Loucy (cell line): ENCODE data around the gene FAM131A.

ENCODE experiments used
- H2AFZ ChIP-seq: fragments of 200-600 bp; sonication (generic); 2 replicates; pipeline ENCODE4 v1.6.0; 2016; ENCODE audit warnings: antibody characterized with exemption, mild to moderate bottlenecking, low read length, moderate library complexity
- H3F3A ChIP-seq: fragments of 200-600 bp; 2 replicates; pipeline ENCODE4 v1.6.0; 2016; ENCODE audit warnings: antibody characterized with exemption, low read depth, mild to moderate bottlenecking
- H3K27me3 ChIP-seq: fragments of 200-600 bp; sonication (generic); 2 replicates; pipeline ENCODE4 v1.6.1; 2014; ENCODE audit warnings: low read length, mild to moderate bottlenecking; ENCODE audit not compliant: insufficient read depth, poor library complexity, severe bottlenecking
- H3K36me3 ChIP-seq: fragments of 200-600 bp; sonication (generic); 2 replicates; pipeline ENCODE4 v1.6.1; 2016; ENCODE audit warnings: low read length; ENCODE audit not compliant: insufficient read depth
- H3K4me1 ChIP-seq: fragments of 200-600 bp; sonication (generic); 2 replicates; pipeline ENCODE4 v1.5.1; 2014; ENCODE audit warnings: low read length, mild to moderate bottlenecking; ENCODE audit not compliant: insufficient read depth, poor library complexity, severe bottlenecking
- H3K4me2 ChIP-seq: fragments of 200-600 bp; sonication (generic); 2 replicates; pipeline ENCODE4 v1.6.0; 2014; ENCODE audit warnings: antibody characterized with exemption, low read length, low read depth, mild to moderate bottlenecking; ENCODE audit not compliant: poor library complexity, severe bottlenecking
- H3K4me3 ChIP-seq: fragments of 200-600 bp; sonication (generic); 2 replicates; pipeline ENCODE4 v1.5.1; 2014; ENCODE audit warnings: low read length, mild to moderate bottlenecking, mixed read lengths; ENCODE audit not compliant: poor library complexity, severe bottlenecking
- H3K79me2 ChIP-seq: fragments of 200-600 bp; sonication (generic); 2 replicates; pipeline ENCODE4 v1.6.1; 2014; ENCODE audit warnings: low read length; ENCODE audit not compliant: insufficient read depth
- H3K9ac ChIP-seq: fragments of 200-600 bp; sonication (generic); 2 replicates; pipeline ENCODE4 v1.6.0; 2014; ENCODE audit warnings: mild to moderate bottlenecking, low read depth, low read length, moderate library complexity; ENCODE audit not compliant: poor library complexity, severe bottlenecking
- H3K9me2 ChIP-seq: fragments of 200-600 bp; sonication (generic); replicated peaks from 2 replicates; pipeline ENCODE4 v1.6.1; 2016; ENCODE audit warnings: low read depth, low read length, mixed read lengths
- H3K9me3 ChIP-seq: fragments of 200-600 bp; sonication (generic); 2 replicates; pipeline ENCODE4 v1.6.1; 2014; ENCODE audit warnings: mild to moderate bottlenecking, antibody characterized with exemption, low read length, low read depth; ENCODE audit not compliant: insufficient read depth
- H4K20me1 ChIP-seq: fragments of 200-600 bp; sonication (generic); 2 replicates; pipeline ENCODE4 v1.6.0; 2014; ENCODE audit warnings: antibody characterized with exemption, low read length, mild to moderate bottlenecking; ENCODE audit not compliant: insufficient read depth, poor library complexity, severe bottlenecking
- EZH2phosphoT487 ChIP-seq: fragments of 200-600 bp; IDR thresholded peaks from 2 replicates; pipeline ENCODE4 v1.6.1; 2018; ENCODE audit warnings: antibody characterized with exemption, mild to moderate bottlenecking, moderate library complexity, borderline replicate concordance
- TF ChIP-seq, protein P1 (sequence below): fragments of 200-600 bp; sonication (generic); conservative IDR thresholded peaks from 2 replicates; pipeline ENCODE4 v1.5.1; 2014; ENCODE audit warnings: mild to moderate bottlenecking, antibody characterized with exemption, low read length

Gene FAM131A

DNA sequence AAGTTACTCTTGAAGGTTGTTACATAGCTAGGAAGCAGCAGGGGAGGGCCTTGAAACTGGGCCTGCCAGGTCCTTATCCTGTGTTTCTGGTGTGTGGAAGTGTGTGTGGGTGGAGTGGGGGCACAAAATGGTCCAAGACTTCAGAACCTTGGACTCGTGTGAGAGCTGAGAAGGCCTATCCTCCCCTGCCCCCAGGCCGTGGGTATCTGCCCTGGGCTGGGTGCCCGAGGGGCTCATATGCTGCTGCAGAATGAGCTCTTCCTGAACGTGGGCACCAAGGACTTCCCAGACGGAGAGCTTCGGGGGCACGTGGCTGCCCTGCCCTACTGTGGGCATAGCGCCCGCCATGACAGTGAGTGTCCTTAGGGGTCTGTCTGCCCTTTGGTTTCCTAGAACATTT, 46.9 kb downstream of the FAM131A start:
- Histone ChIP-seq H2AFZ (no peak overlapping the region), H3K9me3 (no peaks in the 10 kb centered on the region), H3K9ac (no peak overlapping the region), H4K20me1 (no peaks in the 10 kb centered on the region), H3K36me3 (no peaks in the 10 kb centered on the region), H3K79me2 (no peaks in the 10 kb centered on the region), H3K4me3 (no peak overlapping the region), H3F3A (no peaks in the 10 kb centered on the region), H3K4me1 (no peaks in the 10 kb centered on the region), H3K27me3 (no peaks in the 10 kb centered on the region), H3K9me2 (no peaks in the 10 kb centered on the region), H3K4me2 (no peak overlapping the region)
- TF ChIP-seq, protein P1, sequence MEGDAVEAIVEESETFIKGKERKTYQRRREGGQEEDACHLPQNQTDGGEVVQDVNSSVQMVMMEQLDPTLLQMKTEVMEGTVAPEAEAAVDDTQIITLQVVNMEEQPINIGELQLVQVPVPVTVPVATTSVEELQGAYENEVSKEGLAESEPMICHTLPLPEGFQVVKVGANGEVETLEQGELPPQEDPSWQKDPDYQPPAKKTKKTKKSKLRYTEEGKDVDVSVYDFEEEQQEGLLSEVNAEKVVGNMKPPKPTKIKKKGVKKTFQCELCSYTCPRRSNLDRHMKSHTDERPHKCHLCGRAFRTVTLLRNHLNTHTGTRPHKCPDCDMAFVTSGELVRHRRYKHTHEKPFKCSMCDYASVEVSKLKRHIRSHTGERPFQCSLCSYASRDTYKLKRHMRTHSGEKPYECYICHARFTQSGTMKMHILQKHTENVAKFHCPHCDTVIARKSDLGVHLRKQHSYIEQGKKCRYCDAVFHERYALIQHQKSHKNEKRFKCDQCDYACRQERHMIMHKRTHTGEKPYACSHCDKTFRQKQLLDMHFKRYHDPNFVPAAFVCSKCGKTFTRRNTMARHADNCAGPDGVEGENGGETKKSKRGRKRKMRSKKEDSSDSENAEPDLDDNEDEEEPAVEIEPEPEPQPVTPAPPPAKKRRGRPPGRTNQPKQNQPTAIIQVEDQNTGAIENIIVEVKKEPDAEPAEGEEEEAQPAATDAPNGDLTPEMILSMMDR = no peak
- TF ChIP-seq EZH2phosphoT487 = no peak

- Histone ChIP-seq H2AFZ (no peak overlapping the region), H4K20me1 (no peaks in the 10 kb centered on the region), H3F3A (no peaks in the 10 kb centered on the region), H3K4me2 (no peak overlapping the region), H3K9me2 (no peaks in the 10 kb centered on the region), H3K79me2 (no peaks in the 10 kb centered on the region), H3K27me3 (no peaks in the 10 kb centered on the region), H3K9me3 (no peaks in the 10 kb centered on the region), H3K4me3 (no peak overlapping the region), H3K4me1 (no peaks in the 10 kb centered on the region), H3K9ac (no peak overlapping the region), H3K36me3 (no peaks in the 10 kb centered on the region)
- no peak for TF ChIP-seq EZH2phosphoT487
- TF ChIP-seq, protein P1 = no peak
Observed at GRCh38 chr3:184384856-184385422, 47.5 kb downstream of the FAM131A start.

DNA sequence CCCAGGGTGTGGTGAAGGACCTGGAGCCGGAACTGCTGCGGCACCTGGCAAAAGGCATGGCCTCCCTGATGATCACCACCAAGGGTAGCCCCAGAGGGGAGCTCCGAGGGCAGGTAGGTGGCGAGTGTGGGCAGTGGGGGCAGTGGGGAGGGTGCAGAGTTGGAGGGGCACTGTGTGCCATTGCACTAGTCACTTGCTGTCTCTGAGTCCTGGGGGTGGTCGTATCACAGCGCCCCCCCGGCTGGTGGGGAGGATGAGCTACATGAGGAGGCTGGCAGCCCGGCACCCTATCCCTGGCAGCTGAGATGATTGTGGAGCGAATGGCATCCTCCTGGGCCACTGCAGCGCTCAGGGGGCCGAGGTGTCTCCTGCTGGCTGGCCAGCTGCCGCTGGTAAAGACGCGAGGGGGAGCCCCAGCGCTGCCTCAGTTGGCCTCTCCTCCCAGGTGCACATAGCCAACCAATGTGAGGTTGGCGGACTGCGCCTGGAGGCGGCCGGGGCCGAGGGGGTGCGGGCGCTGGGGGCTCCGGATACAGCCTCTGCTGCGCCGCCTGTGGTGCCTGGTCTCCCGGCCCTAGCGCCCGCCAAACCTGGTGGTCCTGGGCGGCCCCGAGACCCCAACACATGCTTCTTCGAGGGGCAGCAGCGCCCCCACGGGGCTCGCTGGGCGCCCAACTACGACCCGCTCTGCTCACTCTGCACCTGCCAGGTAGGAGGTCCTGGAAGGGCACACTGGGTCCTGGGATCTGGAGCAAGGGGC, 48.8 kb downstream of the FAM131A start:
- no peak overlapping the region for H3K4me3 ChIP-seq
- TF ChIP-seq, protein P1 = no peak
- TF ChIP-seq EZH2phosphoT487 = no peak
- no peaks in the 10 kb centered on the region for H3K9me2 ChIP-seq
- H3K4me1 ChIP-seq = no peaks in the 10 kb centered on the region
- no peaks in the 10 kb centered on the region for H3K79me2 ChIP-seq
- H4K20me1 ChIP-seq = no peaks in the 10 kb centered on the region
- H3F3A ChIP-seq = no peaks in the 10 kb centered on the region
- H3K4me2 ChIP-seq = no peak overlapping the region
- H2AFZ ChIP-seq = no peak overlapping the region
- no peaks in the 10 kb centered on the region for H3K36me3 ChIP-seq
- no peaks in the 10 kb centered on the region for H3K27me3 ChIP-seq
- H3K9ac ChIP-seq = no peak overlapping the region
- H3K9me3 ChIP-seq = no peaks in the 10 kb centered on the region
